ENCODE data around the gene PRKACA.

The PRKACA gene

GRCh38 chr19:14073261-14073924, 44.2 kb downstream of the PRKACA start:
- peak in 51 of 56 donors; percentile 15 to 88 (median 60) for DNase-seq

- DNase-seq: peak in 12 of 56 donors; percentile 20 to 57 (median 47)
These were observed 44.9 kb downstream of the PRKACA start, which contains the start of gene MISP3 for GRCh38 chr19:14072535-14073260. Gene MISP3 (plus strand): TSS chr19:14072786. CDS start chr19:14073310, 524 bp downstream.

- DNase-seq: no peak
These were observed 47.1 kb downstream of the PRKACA start for GRCh38 chr19:14070268-14071050.

DNA sequence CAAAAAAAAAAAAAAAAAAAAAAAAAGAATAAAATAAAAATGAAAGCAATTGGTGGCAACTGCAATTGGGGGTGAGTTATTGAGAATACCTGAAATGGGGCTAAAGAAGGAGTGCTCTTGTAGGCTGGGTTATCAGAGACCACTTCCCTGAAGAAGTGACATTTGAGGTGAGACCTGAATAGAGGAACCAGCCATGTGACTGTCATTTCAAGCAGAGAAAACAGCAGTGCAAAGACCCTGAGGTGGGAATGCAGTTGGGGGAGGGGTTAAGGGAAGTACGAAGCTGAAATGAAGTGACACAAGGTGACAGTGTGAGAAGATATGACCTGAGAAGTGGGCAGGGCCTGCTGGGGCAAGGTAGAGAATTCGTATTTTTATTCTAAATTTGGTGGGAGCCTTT, 51.4 kb downstream of the PRKACA start:
- DNase-seq: no peak

GRCh38 chr19:14063105-14063504, 54.5 kb downstream of the PRKACA start:
- DNase-seq: no peak

- no peak for DNase-seq
These were observed 55.1 kb downstream of the PRKACA start for GRCh38 chr19:14062558-14062855.

GRCh38 chr19:14061751-14062557, 55.6 kb downstream of the PRKACA start, which contains the start of gene PALM3:
Gene PALM3 (minus strand): TSS chr19:14062076. CDS start chr19:14061980, 96 bp downstream.
- DNase-seq: no peak

GRCh38 chr19:14061081-14061749, 56.3 kb downstream of the PRKACA start:
- DNase-seq: no peak

DNA sequence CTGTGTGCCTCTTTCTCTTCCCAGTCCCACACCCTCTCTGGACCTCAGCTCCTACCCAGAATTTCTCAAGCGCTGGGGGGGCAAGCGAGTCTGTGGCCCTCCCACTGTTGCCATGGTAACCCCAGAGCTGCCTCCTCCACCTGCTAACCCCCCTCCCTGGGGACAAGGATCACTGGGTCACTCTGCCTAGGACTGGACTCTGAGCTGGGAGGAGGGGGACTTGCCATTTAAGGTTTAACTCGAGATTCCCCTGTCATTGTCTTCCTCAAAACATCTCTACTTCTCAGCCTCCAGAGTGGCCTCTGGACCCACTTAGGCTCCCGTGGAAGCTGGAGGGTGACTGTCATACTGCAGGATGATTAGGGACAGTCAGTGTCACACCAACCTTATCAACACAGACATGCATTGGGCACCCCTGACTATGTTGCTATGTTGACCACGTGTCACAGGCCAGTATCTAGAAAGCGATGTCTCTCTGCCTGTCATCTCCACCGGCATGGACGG, 57.9 kb downstream of the PRKACA start:
- no peak for DNase-seq

DNA sequence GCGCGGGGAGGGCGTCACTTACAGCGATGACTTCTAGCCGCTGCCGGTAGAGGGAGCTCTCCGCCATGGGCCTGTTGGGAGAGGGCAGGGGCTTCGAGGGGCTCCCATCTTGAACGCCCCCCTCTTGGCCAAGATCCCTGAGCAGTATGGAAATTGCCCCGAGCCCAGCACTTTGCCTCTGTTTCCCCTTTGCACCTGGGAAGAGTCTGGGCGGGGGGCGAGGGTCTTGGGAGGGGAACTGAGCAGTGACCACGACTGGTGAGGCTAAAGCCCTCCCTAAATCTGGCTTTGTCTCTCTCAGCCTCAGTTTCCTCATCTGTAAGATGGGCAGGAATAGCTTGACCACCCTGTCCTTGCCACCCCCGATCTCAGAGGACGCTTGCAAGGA, 58.5 kb downstream of the PRKACA start:
- DNase-seq: no peak

- no peak for DNase-seq
These were observed 59.1 kb downstream of the PRKACA start for GRCh38 chr19:14058182-14059092.

DNA sequence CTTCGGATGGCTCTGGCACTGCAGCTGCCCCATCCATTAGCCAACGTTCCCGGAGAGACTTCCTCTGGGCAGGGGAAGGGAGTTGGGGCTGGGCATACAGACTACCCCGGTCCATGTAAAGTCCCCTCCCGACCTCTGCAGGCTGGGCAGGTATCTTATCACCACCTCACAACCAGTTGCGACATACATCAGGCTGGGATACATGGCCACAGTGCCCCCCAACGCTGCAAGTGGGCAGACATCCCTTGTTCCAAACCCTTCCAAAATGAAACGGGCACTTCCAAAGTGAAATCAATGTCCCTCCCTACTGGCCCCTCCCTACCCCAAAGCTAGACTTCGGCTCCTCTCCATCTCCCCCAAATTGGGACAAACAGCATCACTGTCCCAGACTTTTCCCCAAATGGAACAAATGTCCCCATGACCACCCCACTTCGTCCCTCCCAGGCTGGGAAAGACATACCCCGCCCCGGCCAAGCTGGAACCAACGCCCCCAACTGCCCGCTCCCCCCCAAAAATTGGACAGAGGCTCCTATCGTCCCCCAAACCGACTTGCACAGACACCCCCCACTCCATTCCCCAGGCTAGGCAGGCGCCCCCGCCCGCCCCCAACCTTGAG, 60.7 kb downstream of the PRKACA start:
- DNase-seq: no peak

DNA sequence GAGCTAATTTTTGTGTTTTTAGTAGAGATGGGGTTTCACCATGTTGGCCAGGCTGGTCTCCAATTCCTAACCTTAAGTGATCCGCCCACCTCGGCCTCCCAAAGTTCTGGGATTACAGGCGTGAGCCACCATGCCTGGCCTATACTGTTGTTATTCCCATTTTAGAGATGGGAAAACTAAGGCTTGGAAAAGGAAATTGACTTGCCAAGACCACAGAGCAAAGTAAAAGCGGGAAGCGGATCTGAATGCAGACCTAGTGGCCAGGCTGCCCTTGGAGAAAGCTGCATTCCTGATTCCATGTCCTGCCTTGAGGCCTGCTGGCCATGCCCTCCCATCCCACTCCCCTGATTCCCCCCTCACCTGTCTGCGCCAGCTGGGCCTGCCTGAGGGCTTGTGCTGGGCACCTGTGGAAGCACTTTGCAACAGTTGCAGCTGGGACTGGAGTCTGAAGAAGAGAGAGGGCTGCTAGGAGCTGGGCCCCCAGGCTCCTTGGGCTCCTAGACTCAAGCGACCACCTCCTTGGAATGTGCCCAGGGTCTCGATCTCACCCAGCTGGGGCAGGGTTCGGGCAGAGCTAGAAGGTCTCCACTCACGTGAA, 61.4 kb downstream of the PRKACA start:
- no peak for DNase-seq

GRCh38 chr19:14055396-14055795, 62.2 kb downstream of the PRKACA start:
- no peak for DNase-seq

- no peak for DNase-seq
These were observed 62.8 kb downstream of the PRKACA start for GRCh38 chr19:14054721-14055120.

GRCh38 chr19:14054099-14054498, 63.5 kb downstream of the PRKACA start:
- no peak for DNase-seq

- DNase-seq: no peak
These were observed 64.1 kb downstream of the PRKACA start for GRCh38 chr19:14053500-14053899.

- no peak for DNase-seq
These were observed 64.5 kb downstream of the PRKACA start for GRCh38 chr19:14053032-14053431.

DNA sequence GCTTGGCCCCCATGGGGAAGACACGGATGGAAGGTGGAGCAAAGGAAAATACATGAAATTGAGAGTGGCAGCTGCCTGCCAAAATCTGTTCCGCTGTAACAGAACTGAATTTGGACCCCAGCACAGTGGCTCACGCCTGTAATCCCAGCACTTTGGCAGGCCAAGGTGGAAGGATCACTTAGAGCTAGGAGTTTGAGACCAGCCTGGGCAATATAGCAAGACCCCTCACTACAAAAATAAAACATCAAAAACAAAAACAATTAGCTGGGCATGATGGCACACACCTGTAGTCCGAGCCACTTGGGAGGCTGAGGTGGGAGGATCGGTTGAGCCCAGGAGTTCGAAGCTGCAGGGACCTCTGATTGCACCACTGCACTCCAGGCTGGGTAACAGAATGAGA, 65.1 kb downstream of the PRKACA start:
- DNase-seq: no peak
